ENCODE measurements around the gene CPED1. TPM values are rescaled to one million over a fixed set of nuclear protein-coding genes. Genes with fewer than 3 reads are reported as not detected.

CPED1 gene
- total RNA-seq, 2 experiments from 2014 or later, result not detected

GRCh38 chr7:121197455-121197854 is 208.9 kb downstream of the CPED1 start:
- H3K9me3 ChIP-seq (ENCODE audit: low read length), result no peaks in the 10 kb centered on the region
- H3K4me1 ChIP-seq (ENCODE audit: insufficient read depth, low read length, poor library complexity, severe bottlenecking), result peaks cover 10% of the 10 kb centered on the region
- H2AFZ ChIP-seq (ENCODE audit: low read length), result no peak overlapping the region; the same call in 1 of the 2 replicates
- no peak for DNase-seq (ENCODE audit: low spot score)
- no peak overlapping the region for H3K27ac ChIP-seq (ENCODE audit: low read depth, low read length, poor library complexity, severe bottlenecking)
- ChIA-PET CTCF (ENCODE audit: unreplicated experiment) (interaction anchor here (1.4 kb wide), 1 partner anchor 10 kb away, joined by 3 read pairs; no protein-coding TSS in a partner anchor), POLR2A (interaction anchor here (0.5 to 1.3 kb wide), 7 partner anchors 10 to 1094 kb away, joined by 3 to 6 read pairs (median 4); no protein-coding TSS in a partner anchor)
- H4K20me1 ChIP-seq (ENCODE audit: insufficient read depth, low read length), result no peaks in the 10 kb centered on the region
- intact Hi-C loops (cut with micrococcal nuclease; ENCODE audit: unreplicated experiment), result no loop called here
- no peak overlapping the region for H3K4me2 ChIP-seq (ENCODE audit: low read length)
- BruUV-seq (replicated peaks), result no TSS peak
- TF ChIP-seq CTCF (conservative IDR thresholded peaks at IDR 0.05; ENCODE audit: low read length) (no peak), EZH2phosphoT487 (IDR thresholded peaks at IDR 0.05; ENCODE audit: borderline replicate concordance, low read depth, low read length) (no peak)
- H3K36me3 ChIP-seq (ENCODE audit: insufficient read depth, low read length), result no peaks in the 10 kb centered on the region
- no peaks in the 10 kb centered on the region for H3K9me2 ChIP-seq (ENCODE audit: insufficient read depth, low read length)
- H3K4me3 ChIP-seq (ENCODE audit: low read depth, low read length, poor library complexity, severe bottlenecking), result no peak overlapping the region
- H3K79me2 ChIP-seq (ENCODE audit: insufficient read depth, low read depth, low read length), result no peaks in the 10 kb centered on the region

GRCh38 chr7:121198502-121198901 is 210.0 kb downstream of the CPED1 start:
- H2AFZ ChIP-seq (ENCODE audit: low read length), result no peak overlapping the region; the same call in 1 of the 2 replicates
- no peak overlapping the region for H3K27ac ChIP-seq (ENCODE audit: low read depth, low read length, poor library complexity, severe bottlenecking)
- no peak overlapping the region for H3K4me2 ChIP-seq (ENCODE audit: low read length)

More at GRCh38 chr7:121198502-121198901, 210.0 kb downstream of the CPED1 start:
- no peak for DNase-seq (ENCODE audit: low spot score)
- Histone ChIP-seq H3K4me3 (ENCODE audit: low read depth, low read length, poor library complexity, severe bottlenecking) (no peak overlapping the region), H3K79me2 (ENCODE audit: insufficient read depth, low read depth, low read length) (no peaks in the 10 kb centered on the region), H3K9me3 (ENCODE audit: low read length) (no peaks in the 10 kb centered on the region), H3K9me2 (ENCODE audit: insufficient read depth, low read length) (no peaks in the 10 kb centered on the region), H4K20me1 (ENCODE audit: insufficient read depth, low read length) (no peaks in the 10 kb centered on the region), H3K4me1 (ENCODE audit: insufficient read depth, low read length, poor library complexity, severe bottlenecking) (peaks cover 10% of the 10 kb centered on the region), H3K36me3 (ENCODE audit: insufficient read depth, low read length) (no peaks in the 10 kb centered on the region)
- intact Hi-C loops (cut with micrococcal nuclease; ENCODE audit: unreplicated experiment), result no loop called here
- TF ChIP-seq EZH2phosphoT487 (IDR thresholded peaks at IDR 0.05; ENCODE audit: borderline replicate concordance, low read depth, low read length) (no peak), CTCF (conservative IDR thresholded peaks at IDR 0.05; ENCODE audit: low read length) (no peak)
- no TSS peak for BruUV-seq (replicated peaks)
- ChIA-PET POLR2A (interaction anchor here (0.6 to 1.3 kb wide), 6 partner anchors 12 to 691 kb away, joined by 3 to 5 read pairs (median 3); no protein-coding TSS in a partner anchor), CTCF (ENCODE audit: unreplicated experiment) (interaction anchor here (1.4 kb wide), 1 partner anchor 9 kb away, joined by 3 read pairs; no protein-coding TSS in a partner anchor)

All from OCI-LY7 (cell line).